ENCODE data around the gene LY86. TPM values are rescaled to one million over a fixed set of nuclear protein-coding genes. Genes with fewer than 3 reads are reported as not detected.

The LY86 gene
- total RNA-seq, 1 experiment from 2014 or later = not detected

- Mint-ChIP-seq H3K9me3 (peaks cover 28% of the 10 kb centered on the region), H3K27ac (no peak overlapping the region), H3K36me3 (peaks cover 5% of the 10 kb centered on the region), H3K4me1 (peaks cover 4% of the 10 kb centered on the region), H3K27me3 (ENCODE audit: low read depth) (peaks cover 3% of the 10 kb centered on the region; the same call in 1 of the 2 replicates), H3K4me3 (no peak overlapping the region)
- CTCF ChIA-PET = no interaction called here
- TF ChIP-seq FOXP4 (CRISPR knock-in tag; IDR thresholded peaks at IDR 0.05) (no peak), USF2 (CRISPR knock-in tag; IDR thresholded peaks at IDR 0.05) (no peak), MYBL2 (CRISPR knock-in tag; IDR thresholded peaks at IDR 0.05) (no peak), MLX (CRISPR knock-in tag; IDR thresholded peaks at IDR 0.05) (no peak), ZSCAN18 (CRISPR knock-in tag; IDR thresholded peaks at IDR 0.05) (no peak)
- DNase-seq (ENCODE audit: low spot score) (no peak), ATAC-seq (no peak)
- POLR2A ChIA-PET = no interaction called here
Measured at GRCh38 chr6:6582131-6582530, 6.4 kb upstream of the LY86 start.

- Mint-ChIP-seq H3K4me1 (peaks cover 16% of the 10 kb centered on the region), H3K27me3 (ENCODE audit: low read depth) (peaks cover 3% of the 10 kb centered on the region; the same call in 1 of the 2 replicates), H3K36me3 (peaks cover 5% of the 10 kb centered on the region), H3K4me3 (no peak overlapping the region), H3K9me3 (peaks cover 26% of the 10 kb centered on the region), H3K27ac (no peak overlapping the region)
- DNase-seq (ENCODE audit: low spot score) (no peak), ATAC-seq (no peak)
- ChIA-PET CTCF (no interaction called here), POLR2A (no interaction called here)
- TF ChIP-seq MAX (CRISPR knock-in tag; IDR thresholded peaks at IDR 0.05) = no peak
- no peak for TF ChIP-seq PREB (CRISPR knock-in tag; IDR thresholded peaks at IDR 0.05; ENCODE audit: borderline replicate concordance)
- no peak for TF ChIP-seq ZNF532 (CRISPR knock-in tag; IDR thresholded peaks at IDR 0.05; ENCODE audit: borderline replicate concordance)
- TF ChIP-seq ZNF512 (CRISPR knock-in tag; IDR thresholded peaks at IDR 0.05; ENCODE audit: borderline replicate concordance) = no peak
- TF ChIP-seq EMX1 (CRISPR knock-in tag; IDR thresholded peaks at IDR 0.05) = no peak
- TF ChIP-seq ZNF425 (CRISPR knock-in tag; conservative IDR thresholded peaks at IDR 0.05) = no peak
- TF ChIP-seq ARID4B (CRISPR knock-in tag; IDR thresholded peaks at IDR 0.05; ENCODE audit: borderline replicate concordance) = no peak
- TF ChIP-seq USF2 (CRISPR knock-in tag; IDR thresholded peaks at IDR 0.05) = no peak
Measured at GRCh38 chr6:6583836-6584235, 4.7 kb upstream of the LY86 start.

Data from WTC11 (cell line).